Endothelial cell of umbilical vein (primary cell): ENCODE data around the gene TSPYL2.

Experiments used
- EZH2 ChIP-seq: IDR thresholded peaks from 2 replicates; pipeline ENCODE4 v1.6.1; 2012; ENCODE audit warnings: borderline replicate concordance, low read depth, mild to moderate bottlenecking, moderate library complexity, low read length, inconsistent platforms; ENCODE audit not compliant: severe bottlenecking
- FOS ChIP-seq: IDR thresholded peaks from 2 replicates; pipeline ENCODE4 v1.6.1; 2011; ENCODE audit warnings: mild to moderate bottlenecking, low read length, moderate library complexity, borderline replicate concordance; ENCODE audit not compliant: insufficient read depth
- JUN ChIP-seq: IDR thresholded peaks from 2 replicates; pipeline ENCODE4 v1.6.1; 2011; ENCODE audit warnings: borderline replicate concordance, low read depth; ENCODE audit not compliant: insufficient read length, insufficient read depth
- MYC ChIP-seq: IDR thresholded peaks from one replicate; pipeline ENCODE4 v1.6.1; 2011; ENCODE audit warnings: mild to moderate bottlenecking, low read depth, low read length
- POLR2A ChIP-seq: IDR thresholded peaks from 2 replicates; pipeline ENCODE4 v1.6.1; 2012; ENCODE audit warnings: low read depth, mild to moderate bottlenecking, control low read depth, low read length
- POLR2AphosphoS5 ChIP-seq: IDR thresholded peaks from 2 replicates; pipeline ENCODE4 v1.6.1; 2012; ENCODE audit warnings: low read depth, mild to moderate bottlenecking, control low read depth, low read length, moderate library complexity; ENCODE audit not compliant: insufficient read depth
- TF ChIP-seq, protein P1 (sequence below), 2 donors: IDR thresholded peaks; 1 replicate in 1 of 2; 2 replicates in 1 of 2; pipeline ENCODE4 v1.5.1; 2011; ENCODE audit warnings: low read length in 2 of 2, mild to moderate bottlenecking in 2 of 2, moderate library complexity in 2 of 2, control low read depth in 1 of 2, inconsistent platforms in 1 of 2, low read depth in 1 of 2; ENCODE audit not compliant: insufficient read depth in 1 of 2; ENCODE audit errors: extremely low read depth in 1 of 2

DNA sequence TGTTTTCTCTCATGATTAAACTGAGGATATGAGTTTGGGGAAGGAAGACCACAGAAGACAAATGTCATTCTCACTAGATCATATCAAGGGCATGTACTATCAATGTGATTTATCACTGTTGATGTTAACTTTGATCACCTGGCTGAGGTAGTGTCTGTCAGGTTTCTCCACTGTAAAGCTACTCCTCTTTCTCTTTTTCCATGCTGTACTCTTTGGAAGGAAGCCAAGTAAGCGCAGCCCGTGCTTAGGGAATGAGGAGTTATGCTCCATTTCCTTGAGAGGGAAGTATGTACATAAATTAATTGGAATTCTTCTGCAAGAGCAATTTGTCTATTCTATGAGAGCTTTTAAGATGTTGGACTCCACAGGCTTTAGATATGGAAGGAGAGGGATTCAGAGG lies 7.8 kb downstream of the TSPYL2 start:
- TF ChIP-seq POLR2A (no peak), MYC (no peak), FOS (no peak), EZH2 (no peak), JUN (no peak), POLR2AphosphoS5 (no peak)
- TF ChIP-seq, protein P1, sequence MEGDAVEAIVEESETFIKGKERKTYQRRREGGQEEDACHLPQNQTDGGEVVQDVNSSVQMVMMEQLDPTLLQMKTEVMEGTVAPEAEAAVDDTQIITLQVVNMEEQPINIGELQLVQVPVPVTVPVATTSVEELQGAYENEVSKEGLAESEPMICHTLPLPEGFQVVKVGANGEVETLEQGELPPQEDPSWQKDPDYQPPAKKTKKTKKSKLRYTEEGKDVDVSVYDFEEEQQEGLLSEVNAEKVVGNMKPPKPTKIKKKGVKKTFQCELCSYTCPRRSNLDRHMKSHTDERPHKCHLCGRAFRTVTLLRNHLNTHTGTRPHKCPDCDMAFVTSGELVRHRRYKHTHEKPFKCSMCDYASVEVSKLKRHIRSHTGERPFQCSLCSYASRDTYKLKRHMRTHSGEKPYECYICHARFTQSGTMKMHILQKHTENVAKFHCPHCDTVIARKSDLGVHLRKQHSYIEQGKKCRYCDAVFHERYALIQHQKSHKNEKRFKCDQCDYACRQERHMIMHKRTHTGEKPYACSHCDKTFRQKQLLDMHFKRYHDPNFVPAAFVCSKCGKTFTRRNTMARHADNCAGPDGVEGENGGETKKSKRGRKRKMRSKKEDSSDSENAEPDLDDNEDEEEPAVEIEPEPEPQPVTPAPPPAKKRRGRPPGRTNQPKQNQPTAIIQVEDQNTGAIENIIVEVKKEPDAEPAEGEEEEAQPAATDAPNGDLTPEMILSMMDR (IDR thresholded peaks at IDR 0.05; ENCODE audit: extremely low read depth in 1 of 2, insufficient read depth in 1 of 2, low read depth in 1 of 2, low read length in 2 of 2), result no peak
